Endothelial cell of hepatic sinusoid (primary cell): ENCODE measurements around the gene UNC5C.

Source experiments
- in situ Hi-C: cut with HindIII; loops from 2 replicates; pipeline ENCODE4 v1.10.0; 2017; ENCODE audit warnings: low sequenced_read_pairs

Gene UNC5C

DNA sequence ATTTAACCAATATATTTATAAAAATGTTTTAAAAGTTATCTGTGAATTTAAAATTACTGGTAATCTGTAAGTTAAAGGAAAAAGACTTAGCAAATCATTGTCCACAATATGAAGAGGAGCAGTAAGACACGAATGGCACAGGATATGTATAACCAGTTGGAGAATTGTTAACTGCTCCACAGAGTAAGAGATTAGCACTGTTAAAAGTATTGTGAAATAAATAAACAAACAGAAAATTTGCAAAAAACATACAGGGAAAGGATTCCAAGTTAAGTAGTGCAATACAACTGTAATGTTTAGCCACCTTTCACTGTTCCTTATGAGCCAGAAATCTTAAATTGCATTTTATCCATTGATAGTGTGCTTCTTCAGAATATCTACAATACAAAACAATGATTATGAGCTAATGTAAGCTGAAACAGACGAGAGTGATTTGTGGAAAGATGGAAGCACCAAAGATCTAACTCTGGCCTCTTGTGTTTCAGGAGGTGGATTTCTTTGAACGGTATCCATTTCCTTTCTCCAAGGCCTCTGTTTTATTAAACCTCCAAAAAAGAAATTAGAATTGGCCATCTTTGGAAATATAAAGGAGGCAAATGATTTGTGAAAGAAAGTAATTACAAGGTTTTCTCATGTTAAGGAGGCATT lies 188.4 kb downstream of the UNC5C start:
- in situ Hi-C loops, result no loop called here

DNA sequence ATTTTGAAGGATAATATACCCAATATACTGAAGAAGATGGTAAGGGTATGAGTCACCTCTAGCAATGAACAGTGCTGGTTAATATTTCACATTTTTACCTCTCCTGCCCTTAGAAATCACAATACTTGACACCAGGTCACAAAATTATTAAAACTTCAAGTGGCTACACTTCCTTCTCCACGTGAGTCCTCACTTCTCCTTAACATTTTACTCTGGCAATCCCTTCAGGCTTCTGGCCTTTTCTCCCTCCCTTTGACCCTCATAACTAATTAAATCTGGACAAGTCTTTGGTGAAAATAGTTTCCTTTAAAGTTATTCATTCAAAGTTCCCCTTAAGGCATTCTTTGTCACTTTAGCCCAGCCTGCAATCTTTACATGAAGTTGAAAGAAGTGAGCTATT lies 190.4 kb downstream of the UNC5C start:
- in situ Hi-C loops, result no loop called here

DNA sequence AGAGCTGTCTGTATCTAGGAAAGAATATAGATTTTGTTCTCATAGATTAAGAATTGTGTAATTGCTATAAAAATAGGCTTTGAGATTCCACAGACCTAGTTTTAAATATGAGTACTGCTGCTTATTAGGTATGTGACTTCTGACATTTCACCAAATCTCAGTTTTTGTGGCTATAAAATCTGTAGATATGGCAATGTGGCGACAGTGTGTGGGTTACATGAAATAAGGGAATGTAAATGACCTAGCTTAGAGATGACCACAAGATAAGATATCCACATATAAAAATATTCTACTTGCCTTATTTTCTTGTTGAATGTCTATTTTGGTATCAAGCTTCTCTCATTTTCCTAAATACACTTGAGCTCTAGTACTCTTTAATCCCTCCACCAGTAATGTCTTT lies 193.8 kb downstream of the UNC5C start:
- in situ Hi-C loops, result no loop called here

DNA sequence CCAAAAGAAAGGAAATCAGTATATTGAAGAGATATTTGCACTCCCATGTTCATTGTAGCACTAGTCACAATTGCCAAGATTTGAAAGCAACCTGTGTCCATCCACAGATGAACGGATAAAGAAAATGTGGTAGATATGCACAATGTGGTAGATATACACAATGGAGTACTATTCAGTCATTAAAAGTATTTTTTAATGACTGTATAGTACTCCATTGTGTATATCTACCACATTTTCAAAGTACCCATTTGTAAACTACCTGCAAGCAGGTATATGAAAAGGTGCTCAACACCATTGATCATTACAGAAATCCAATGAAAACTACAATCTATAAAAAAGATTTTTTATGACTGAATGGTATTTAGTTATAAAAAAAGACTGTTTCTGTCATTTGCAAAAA lies 200.4 kb downstream of the UNC5C start:
- in situ Hi-C loops, result no loop called here

DNA sequence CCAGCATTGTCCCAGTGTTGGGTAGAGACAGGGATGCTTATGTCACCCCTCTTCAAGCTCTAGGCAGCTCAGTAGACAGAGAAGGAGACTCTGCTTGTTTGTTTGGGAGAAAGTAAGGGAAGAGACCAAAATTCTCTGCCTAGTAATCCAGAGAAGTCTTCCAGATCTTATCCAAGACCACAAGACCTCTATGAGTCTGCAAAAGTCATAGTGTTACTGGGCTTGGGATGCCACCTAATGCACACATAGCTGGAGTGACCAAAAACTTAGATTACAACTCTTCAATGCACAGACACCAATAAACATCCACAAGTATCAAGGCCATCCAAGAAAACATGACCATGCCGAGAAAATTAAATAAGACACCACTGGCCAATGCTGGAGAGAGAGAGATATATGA lies 205.5 kb downstream of the UNC5C start:
- in situ Hi-C loops, result no loop called here

DNA sequence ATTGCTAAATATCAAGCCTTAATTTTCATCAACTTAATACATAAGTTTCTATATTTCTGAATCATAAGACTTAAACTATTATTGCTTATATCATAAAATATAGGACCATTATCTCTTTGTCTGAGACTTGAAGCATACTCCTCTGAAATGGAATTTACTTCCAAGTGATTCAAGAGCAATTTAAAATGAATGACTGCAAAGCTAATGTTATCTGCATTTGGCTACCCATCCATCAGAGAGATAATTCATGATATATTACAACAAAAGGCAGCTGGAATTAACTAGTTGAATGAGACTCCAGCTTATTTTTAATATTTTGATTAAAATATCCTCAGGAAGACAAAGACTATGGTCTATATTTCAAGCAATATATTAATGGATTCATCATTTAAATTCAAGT lies 208.6 kb downstream of the UNC5C start:
- in situ Hi-C loops, result no loop called here

DNA sequence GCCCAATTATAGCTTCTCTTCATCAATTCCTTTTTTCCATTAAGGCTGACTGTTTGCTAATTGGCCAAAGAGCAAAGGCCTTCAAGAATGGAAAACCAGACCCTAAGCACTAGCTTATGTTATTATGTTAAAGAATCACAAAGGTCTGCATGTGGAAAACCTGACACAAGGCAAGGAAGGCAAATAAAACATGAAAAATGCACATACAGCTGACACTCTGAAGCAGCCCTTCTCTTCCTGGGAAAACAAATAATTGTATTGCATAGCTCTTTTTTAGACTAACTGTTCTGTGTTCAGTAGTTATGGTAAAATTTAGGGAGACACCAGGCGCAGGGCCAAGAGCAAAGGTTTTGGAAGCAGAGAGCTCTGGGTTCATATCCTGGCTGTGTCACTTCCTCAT lies 223.1 kb downstream of the UNC5C start:
- in situ Hi-C loops, result no loop called here

DNA sequence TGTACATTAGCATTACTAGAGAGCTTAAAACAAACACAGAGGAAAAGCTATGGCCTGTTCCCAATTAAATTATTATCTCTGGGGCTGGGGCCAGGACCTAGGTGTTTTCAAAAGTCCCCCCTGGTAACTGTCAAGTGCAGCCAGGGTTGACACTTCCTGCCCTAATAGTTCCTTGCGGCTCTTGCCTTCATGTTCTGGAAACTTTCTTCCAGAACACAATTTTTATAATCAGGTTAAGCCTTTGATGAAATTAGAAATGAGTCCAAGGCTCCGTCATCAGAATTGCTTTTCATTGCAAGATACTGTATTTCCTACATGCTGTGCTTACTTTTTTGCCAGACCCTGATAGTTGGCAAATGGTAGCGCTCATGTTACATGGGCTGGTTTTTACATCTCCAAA lies 229.6 kb downstream of the UNC5C start:
- in situ Hi-C loops, result no loop called here

DNA sequence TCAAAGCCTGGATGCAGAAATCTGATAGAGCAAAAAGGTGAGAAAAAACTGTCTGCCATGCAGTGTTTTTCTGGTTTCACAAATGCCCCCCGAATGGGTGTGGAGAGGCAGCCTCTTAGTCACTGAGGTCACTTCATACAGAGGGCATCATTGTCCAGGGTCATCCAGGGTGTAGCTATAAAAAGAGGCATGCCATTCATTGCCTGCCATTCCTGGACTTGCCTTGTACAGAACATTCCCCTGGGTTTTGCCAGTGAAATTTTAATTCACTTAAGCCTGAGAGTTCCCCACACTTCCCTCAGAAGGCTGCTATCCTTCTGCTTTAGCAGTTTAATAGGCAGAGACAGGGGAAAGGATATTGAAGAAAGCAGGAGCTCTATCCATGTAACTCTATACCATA lies 230.3 kb downstream of the UNC5C start:
- in situ Hi-C loops, result no loop called here

DNA sequence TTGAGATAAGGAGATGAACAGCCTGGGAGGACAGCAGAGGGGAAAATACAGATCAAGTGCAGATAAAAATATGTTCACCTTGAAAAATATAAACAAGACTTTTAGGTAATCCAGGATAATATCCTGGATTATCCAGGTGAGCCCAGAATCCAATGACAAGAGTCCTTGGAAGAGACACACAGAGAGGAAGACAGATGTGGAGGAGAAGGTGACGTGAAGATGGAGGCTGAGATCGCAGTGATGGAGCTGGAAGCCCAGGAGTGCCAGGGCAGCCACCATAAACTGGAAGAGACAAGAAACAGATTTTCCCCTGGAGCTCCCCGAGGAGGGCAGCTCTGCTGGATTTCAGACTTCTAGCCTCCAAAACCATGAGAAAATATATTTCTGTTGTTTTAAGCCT lies 230.7 kb downstream of the UNC5C start:
- in situ Hi-C loops, result no loop called here

DNA sequence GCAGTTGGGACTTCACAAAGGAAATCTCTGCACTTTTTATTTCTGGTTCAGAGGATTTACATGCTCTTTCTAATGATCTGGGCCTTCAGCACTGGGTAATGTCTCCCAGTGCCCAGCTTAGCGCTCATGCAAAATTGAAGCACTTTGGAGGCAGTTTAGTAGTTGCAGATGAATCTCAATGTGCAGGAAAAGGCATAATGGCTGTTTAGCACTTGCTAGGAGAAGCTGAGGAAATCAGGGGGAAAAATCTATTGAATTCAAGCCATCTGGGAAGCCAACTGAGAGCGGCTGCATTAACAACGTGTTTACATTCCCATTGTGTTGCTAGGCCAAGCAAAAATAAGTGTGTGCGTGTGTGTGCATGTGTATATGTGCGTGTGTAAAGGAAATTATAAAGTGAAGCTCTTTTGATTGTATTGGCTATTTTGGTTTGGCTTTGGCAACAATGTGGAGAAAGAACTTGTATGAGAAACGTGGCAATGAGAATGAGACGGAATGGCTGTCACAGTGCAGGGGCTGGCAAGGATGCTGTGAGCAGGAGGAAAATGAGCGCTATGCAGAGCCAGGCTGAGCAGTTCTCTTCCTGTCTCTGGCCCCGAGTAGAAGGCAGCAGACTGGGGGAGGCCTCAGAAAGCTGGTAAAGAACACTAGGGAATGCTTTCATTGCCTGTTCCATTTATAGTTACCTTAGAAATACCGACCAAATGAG lies 231.5 kb downstream of the UNC5C start:
- in situ Hi-C loops, result no loop called here

DNA sequence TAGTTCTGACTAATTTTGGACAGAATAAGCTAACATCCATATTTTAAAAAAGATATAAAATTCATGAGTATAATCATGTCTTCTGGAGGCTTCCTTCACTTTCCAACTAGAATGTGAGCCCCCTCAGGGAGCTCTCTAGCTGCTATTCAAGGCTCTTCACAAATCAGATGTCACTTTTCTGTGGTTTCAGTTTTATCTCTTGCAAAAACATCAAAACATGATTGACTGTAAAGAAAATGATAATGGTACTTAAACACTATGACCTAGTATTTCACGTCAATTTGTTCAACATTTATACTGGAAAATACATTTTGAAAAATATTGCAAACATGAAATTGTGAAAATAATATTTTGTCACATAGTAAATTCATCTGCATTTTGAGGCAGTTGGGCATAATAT lies 234.2 kb downstream of the UNC5C start:
- in situ Hi-C loops, result no loop called here

DNA sequence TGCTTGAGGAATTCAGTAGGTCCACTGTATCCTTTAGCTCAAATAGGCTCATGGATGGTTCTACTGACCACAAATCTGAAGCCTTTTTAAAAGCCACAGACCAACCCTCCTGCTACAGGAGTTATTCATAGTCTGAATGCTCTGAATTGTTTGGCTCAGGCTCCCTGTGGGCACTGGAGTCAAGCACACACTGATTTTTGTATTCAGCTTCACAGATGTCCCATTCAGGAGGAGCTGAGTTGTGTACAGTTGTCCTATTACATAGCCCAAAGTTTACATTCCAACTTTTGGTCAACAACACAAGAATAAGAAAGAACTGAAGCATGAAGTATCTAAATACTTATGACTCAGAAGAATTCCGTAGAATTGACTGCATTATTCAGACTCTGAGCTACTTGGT lies 243.9 kb downstream of the UNC5C start:
- in situ Hi-C loops, result loop anchor here (5.0 kb wide), 1 partner anchor 83 kb away; no protein-coding TSS in a partner anchor

DNA sequence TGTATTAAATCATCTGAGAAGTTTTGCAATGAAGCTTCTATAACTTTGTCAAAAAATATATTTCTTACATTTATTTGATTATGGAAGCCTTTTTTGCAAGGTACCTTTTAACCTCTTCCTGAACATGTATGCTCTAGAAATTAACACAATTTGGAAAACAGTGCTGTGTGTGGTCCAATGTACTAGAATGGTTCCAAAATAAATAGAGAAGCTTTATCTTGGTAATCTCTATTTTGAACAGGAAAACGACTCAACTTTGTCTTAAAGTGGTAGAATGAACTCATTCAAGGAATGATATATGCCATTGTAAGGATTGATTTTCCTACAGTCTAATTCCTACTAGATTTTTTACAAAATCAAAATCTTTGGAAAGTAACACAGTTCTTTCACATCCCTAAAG lies 248.5 kb downstream of the UNC5C start:
- in situ Hi-C loops, result loop anchor here (5.0 kb wide), 1 partner anchor 78 kb away; no protein-coding TSS in a partner anchor

DNA sequence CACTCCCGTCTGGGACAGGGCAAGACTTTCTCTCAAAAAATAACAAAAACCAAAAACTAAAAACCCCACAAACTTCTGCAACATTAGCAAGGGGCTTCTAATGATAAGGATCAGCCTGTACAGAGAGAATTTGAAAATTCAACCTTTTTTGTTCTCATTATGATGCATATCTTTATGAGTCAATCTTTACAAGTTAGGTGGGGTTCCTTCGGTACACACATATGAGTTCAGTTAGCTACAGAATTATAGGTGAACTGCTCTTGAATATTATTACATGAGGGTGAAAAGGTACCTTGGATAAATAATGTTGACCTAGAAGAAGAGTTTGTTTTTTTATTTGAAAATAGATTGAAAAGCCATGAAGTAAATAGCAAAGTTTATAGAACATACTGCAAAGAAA lies 252.7 kb downstream of the UNC5C start:
- in situ Hi-C loops, result no loop called here

DNA sequence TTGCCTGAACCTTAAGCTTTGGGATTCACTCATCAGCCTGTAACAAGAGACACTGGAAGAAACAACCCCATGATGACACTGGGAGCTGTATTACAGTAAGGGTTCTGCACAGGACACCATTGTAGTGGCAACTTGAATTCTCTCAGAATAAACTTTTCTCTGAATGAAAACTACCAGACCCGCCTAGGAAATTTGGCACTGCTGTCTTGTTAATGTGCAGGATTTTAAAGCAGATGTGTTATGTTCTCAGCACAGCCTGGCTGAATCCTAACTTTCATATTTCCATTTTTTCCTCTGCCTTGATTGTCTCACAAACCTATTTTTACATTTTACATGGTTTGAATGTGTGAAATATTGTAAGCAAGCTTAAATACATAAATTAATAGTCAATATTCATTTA lies 253.6 kb downstream of the UNC5C start:
- in situ Hi-C loops, result no loop called here

DNA sequence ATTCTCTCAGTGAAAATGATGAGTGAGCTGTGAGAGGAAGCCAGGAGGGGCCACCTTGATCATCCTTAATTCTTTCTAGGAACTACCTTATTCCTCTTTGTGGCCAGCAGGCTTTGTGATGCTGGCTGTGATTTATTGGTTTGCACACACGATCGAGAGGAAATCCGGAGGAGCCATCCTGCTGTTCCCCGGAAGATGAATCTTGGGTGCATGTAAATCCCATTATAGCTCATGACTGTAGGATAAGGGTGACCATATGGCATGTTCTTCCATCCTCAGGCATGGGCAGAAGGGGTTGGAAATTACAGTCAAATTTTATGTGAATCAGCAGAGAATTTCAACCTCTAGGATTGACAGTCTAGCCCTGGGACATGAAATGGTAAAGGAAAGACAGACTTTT lies 254.5 kb downstream of the UNC5C start:
- in situ Hi-C loops, result no loop called here

DNA sequence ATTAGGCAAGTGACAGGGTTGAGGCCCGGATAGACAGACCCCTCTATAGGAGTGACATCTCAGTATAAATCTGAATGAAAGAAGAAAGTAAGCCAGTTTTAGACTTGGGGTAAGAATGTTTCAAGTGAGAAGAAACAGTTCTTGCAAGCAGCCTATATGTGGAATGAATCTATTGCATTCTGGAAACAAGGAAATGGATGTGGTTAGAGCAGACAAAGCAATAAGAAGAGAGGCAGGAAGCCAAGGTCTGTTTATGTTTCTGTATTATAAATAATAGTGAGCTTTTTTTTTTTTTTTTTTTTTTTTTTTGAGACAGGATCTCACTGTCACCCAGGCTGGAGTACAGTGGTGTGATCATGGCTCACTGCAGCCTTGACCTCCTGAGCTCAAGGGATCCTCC lies 255.8 kb downstream of the UNC5C start:
- in situ Hi-C loops, result no loop called here

DNA sequence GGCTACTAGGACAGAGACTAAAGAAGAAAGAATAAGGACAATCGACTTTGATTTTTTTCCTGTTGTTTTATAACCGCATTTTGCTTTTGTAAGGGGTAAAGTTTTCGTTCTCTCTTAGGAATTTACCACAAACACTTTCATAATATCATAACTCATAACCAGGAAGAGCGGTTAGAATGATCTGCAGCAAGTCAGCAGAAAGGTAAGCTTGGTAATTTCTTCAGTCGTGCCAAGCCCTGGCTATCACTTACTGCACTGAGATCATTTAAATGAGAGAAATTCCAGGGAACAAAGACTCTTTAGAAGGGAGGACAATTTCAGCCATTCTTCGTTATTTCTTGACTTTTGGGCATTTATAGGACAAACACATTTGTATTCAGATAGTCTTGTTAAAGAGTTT lies 258.1 kb downstream of the UNC5C start:
- in situ Hi-C loops, result no loop called here

DNA sequence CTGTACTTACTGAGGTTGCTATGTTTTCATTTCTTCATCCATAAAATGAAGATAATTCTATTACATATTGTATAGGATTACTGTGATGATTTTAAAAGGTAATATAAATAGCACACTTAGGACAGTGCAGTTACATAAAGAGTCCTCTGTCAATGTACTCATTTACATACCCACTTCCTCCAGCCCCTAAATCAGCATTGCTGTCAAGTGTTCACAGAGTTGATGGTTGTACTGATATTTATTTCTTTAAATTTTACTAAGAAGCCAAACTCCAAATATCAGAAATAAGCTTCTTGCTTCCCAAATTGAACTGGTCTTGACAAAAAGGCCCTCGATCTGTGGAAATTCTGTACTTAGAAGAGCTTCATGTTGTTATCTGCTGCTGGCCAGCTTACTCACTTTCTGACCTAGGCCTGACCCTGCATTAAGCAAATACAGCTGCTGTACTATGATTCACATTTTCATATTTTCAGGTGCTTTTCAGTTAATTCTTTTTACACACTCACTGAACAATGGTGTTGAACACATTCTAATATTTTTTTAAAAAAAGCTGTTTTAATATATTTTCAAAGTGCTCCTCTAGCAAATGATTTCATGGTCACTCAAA lies 259.6 kb downstream of the UNC5C start:
- in situ Hi-C loops, result no loop called here

DNA sequence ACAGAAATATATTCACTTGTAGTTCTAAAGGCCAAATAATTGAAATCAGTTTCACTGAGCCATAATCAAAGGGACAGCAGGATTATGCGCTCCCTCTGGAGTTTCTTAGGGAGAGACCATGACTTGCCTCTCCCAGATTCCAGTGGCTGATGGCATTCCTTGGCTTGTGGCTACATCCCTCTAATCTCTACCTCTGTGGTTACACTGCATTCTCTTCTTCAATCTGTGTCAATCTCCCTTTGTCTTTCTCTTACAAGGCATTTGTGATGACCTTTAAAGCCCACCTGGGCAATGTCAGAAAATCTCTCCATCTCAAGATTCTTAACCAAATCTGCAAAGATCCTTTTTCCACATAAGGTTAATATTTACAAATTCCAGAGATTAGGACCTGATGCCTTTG lies 260.2 kb downstream of the UNC5C start:
- in situ Hi-C loops, result no loop called here

DNA sequence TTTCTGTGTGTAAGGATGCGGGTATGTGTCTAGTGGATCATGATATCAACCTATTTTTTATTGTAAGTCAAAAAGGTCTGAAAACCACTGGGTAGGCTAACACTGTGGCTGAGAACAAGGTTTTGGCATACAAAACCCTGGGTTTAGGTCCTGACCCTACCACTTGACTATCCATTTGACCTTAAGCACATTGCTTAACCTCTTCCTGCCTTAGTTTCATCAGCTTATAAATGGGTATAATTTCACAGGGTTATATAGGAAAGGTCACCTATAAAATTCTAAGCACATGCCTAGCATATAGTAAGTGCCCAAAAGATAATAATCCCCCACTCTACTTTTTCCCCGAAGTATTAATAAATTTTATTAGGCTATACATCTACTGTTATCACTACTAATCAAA lies 263.0 kb downstream of the UNC5C start:
- in situ Hi-C loops, result no loop called here
